ENCODE measurements around the gene ARHGAP36.

- TF ChIP-seq YY1 (IDR thresholded peaks at IDR 0.05; ENCODE audit: insufficient read depth, insufficient read length) (no peak), SUZ12 (IDR thresholded peaks at IDR 0.05; ENCODE audit: extremely low read depth, insufficient read depth, insufficient read length) (no peak), ZNF274 (IDR thresholded peaks at IDR 0.05; ENCODE audit: low read depth, low read length) (no peak)
Measured at GRCh38 chrX:131083510-131084142, 25.5 kb downstream of the ARHGAP36 start.

Data from NT2/D1 (cell line).